Medulla oblongata (tissue), 1 donor: ENCODE results near the gene C19orf85.
"Not testable (repeated sequence)": the region's sequence is repeated elsewhere in the genome, so short reads cannot be mapped to it uniquely, and the experiment has no call there.

ENCODE experiments used
- DNase-seq: peaks from one replicate; pipeline ENCODE4 v3.0.0-alpha.2; 2015; ENCODE audit errors: extremely low spot score

Gene C19orf85

GRCh38 chr19:55464662-55465054 lies at the start of gene C19orf85:
Gene C19orf85 (minus strand): TSS chr19:55464751. CDS start chr19:55464554, 197 bp downstream.
- DNase-seq: no peak

- no peak for DNase-seq
Measured at GRCh38 chr19:55508120-55508519, 43.6 kb upstream of the C19orf85 start.

GRCh38 chr19:55504981-55505380 lies 40.4 kb upstream of the C19orf85 start:
- no peak for DNase-seq

- DNase-seq: no peak
Measured at GRCh38 chr19:55504252-55504603, 39.7 kb upstream of the C19orf85 start.

- DNase-seq: peak; percentile 96
Measured at GRCh38 chr19:55503502-55504251, 39.1 kb upstream of the C19orf85 start.

GRCh38 chr19:55503157-55503501 lies 38.6 kb upstream of the C19orf85 start:
- no peak for DNase-seq

GRCh38 chr19:55502197-55502952 lies 37.8 kb upstream of the C19orf85 start:
- no peak for DNase-seq

GRCh38 chr19:55500368-55500952 lies 35.9 kb upstream of the C19orf85 start:
- DNase-seq: no peak

- no peak for DNase-seq
Measured at GRCh38 chr19:55498246-55498840, 33.8 kb upstream of the C19orf85 start.

GRCh38 chr19:55497763-55498162 lies 33.2 kb upstream of the C19orf85 start:
- no peak for DNase-seq

- not testable (repeated sequence) for DNase-seq
Measured at GRCh38 chr19:55496820-55497219, 32.3 kb upstream of the C19orf85 start.

GRCh38 chr19:55495646-55496349 lies 31.2 kb upstream of the C19orf85 start:
- DNase-seq: no peak

- DNase-seq: no peak
Measured at GRCh38 chr19:55494172-55494761, 29.7 kb upstream of the C19orf85 start.

GRCh38 chr19:55493645-55494171 lies 29.2 kb upstream of the C19orf85 start:
- no peak for DNase-seq

- no peak for DNase-seq
Measured at GRCh38 chr19:55493052-55493644, 28.6 kb upstream of the C19orf85 start.

GRCh38 chr19:55492362-55492944 lies 27.9 kb upstream of the C19orf85 start:
- DNase-seq: no peak

GRCh38 chr19:55491546-55492360 lies 27.2 kb upstream of the C19orf85 start:
- DNase-seq: no peak

- no peak for DNase-seq
Measured at GRCh38 chr19:55490478-55491432, 26.2 kb upstream of the C19orf85 start.
